H1 (cell line): ENCODE data around the gene EZH2.

Source experiments
- CREB1 ChIP-seq: IDR thresholded peaks from 2 replicates; pipeline ENCODE4 v1.6.1; 2012; ENCODE audit warnings: inconsistent platforms
- CTCF ChIP-seq, 3 experiments: IDR thresholded peaks; 1 replicate in 2 of 3; 2 replicates in 1 of 3; pipeline versions ENCODE4 v1.5.1 to v1.6.1; 2011; ENCODE audit warnings: low read length in 3 of 3, mild to moderate bottlenecking in 3 of 3, inconsistent platforms in 2 of 3, low read depth in 1 of 3, moderate library complexity in 1 of 3; ENCODE audit not compliant: insufficient read depth in 1 of 3; ENCODE audit errors: control extremely low read depth in 1 of 3
- EP300 ChIP-seq, 2 experiments: IDR thresholded peaks; 1 replicate in 1 of 2; 2 replicates in 1 of 2; pipeline ENCODE4 v1.6.1; 2011 to 2012; ENCODE audit warnings: low read depth in 2 of 2, low read length in 2 of 2, mild to moderate bottlenecking in 2 of 2, borderline replicate concordance in 1 of 2, inconsistent platforms in 1 of 2, moderate library complexity in 1 of 2
- EZH2 ChIP-seq: fragments of 200-600 bp; sonication (generic); IDR thresholded peaks from 2 replicates; pipeline ENCODE4 v1.7.1; 2012; ENCODE audit warnings: low read depth, mild to moderate bottlenecking, moderate library complexity, low read length, inconsistent platforms; ENCODE audit not compliant: severe bottlenecking
- POLR2AphosphoS5 ChIP-seq: IDR thresholded peaks from 2 replicates; pipeline ENCODE4 v1.6.1; 2011; ENCODE audit warnings: low read depth, low read length

- TF ChIP-seq CREB1 (no peak), CTCF (IDR thresholded peaks at IDR 0.05; ENCODE audit: control extremely low read depth in 1 of 3, insufficient read depth in 1 of 3, low read depth in 1 of 3, low read length in 3 of 3) (no peak), EP300 (IDR thresholded peaks at IDR 0.05; ENCODE audit: borderline replicate concordance in 1 of 2, low read depth in 2 of 2, low read length in 2 of 2) (no peak), EZH2 (no peak), POLR2AphosphoS5 (no peak)
Observed at GRCh38 chr7:148871030-148871429, 13.1 kb downstream of the EZH2 start.
